HL-60 (cell line): ENCODE results near the gene DDX28.

Experiments used
- CTCF ChIP-seq: IDR thresholded peaks from one replicate; pipeline ENCODE4 v1.5.1; 2011; ENCODE audit warnings: low read length, control low read depth, inconsistent platforms; ENCODE audit not compliant: insufficient read depth
- GABPA ChIP-seq: IDR thresholded peaks from 2 replicates; pipeline ENCODE4 v1.6.1; 2012; ENCODE audit warnings: low read depth
- POLR2AphosphoS5 ChIP-seq: IDR thresholded peaks from 2 replicates; pipeline ENCODE4 v1.6.1; 2012; ENCODE audit warnings: low read depth
- REST ChIP-seq: IDR thresholded peaks from 2 replicates; pipeline ENCODE4 v1.6.1; 2012; ENCODE audit warnings: low read depth; ENCODE audit not compliant: insufficient replicate concordance

GRCh38 chr16:68028996-68029395 lies 6.0 kb upstream of the DDX28 start:
- TF ChIP-seq CTCF, result no peak
- no peak for TF ChIP-seq GABPA
- no peak for TF ChIP-seq REST
- no peak for TF ChIP-seq POLR2AphosphoS5
